Activated T-helper 1 cell treated with Interleukin-2 at 50 U/mL for 16 hours (primary cell): ENCODE measurements around the gene ZNF772.
A peak's percentile ranks its signal among the peaks of the same experiment; 100 is the strongest.
"Not testable (repeated sequence)": the region's sequence is repeated elsewhere in the genome, so short reads cannot be mapped to it uniquely, and the experiment has no call there.

ENCODE experiments used
- DNase-seq: peaks from one replicate; pipeline ENCODE4 v3.0.0-alpha.2; 2020; ENCODE audit warnings: low read depth

Gene ZNF772

GRCh38 chr19:57477191-57478008 is at the start of gene ZNF772:
ZNF772 (minus strand) TSS chr19:57477566; CDS start chr19:57477309, 257 bp downstream.
- DNase-seq: peak; percentile 77

- DNase-seq: not testable (repeated sequence)
Observed at GRCh38 chr19:57518021-57518420, 40.7 kb upstream of the ZNF772 start.

GRCh38 chr19:57515255-57515654 is 37.9 kb upstream of the ZNF772 start:
- DNase-seq: no peak

GRCh38 chr19:57512845-57513244 is 35.5 kb upstream of the ZNF772 start:
- DNase-seq: no peak

- no peak for DNase-seq
Observed at GRCh38 chr19:57511484-57511883, 34.1 kb upstream of the ZNF772 start.

GRCh38 chr19:57506163-57506562 is 28.8 kb upstream of the ZNF772 start:
- no peak for DNase-seq

- DNase-seq: not testable (repeated sequence)
Observed at GRCh38 chr19:57500400-57500799, 23.0 kb upstream of the ZNF772 start.

GRCh38 chr19:57499680-57500395 is 22.5 kb upstream of the ZNF772 start, which contains the start of gene ZNF773:
ZNF773 (plus strand) TSS chr19:57499938; CDS start chr19:57500081, 143 bp downstream.
- peak; percentile 94 for DNase-seq

- DNase-seq: not testable (repeated sequence)
Observed at GRCh38 chr19:57499332-57499679, 21.9 kb upstream of the ZNF772 start.

GRCh38 chr19:57488299-57488644 is 10.9 kb upstream of the ZNF772 start:
- not testable (repeated sequence) for DNase-seq

GRCh38 chr19:57487477-57488298 is 10.3 kb upstream of the ZNF772 start, which contains the start of gene ZNF419:
ZNF419 (plus strand) TSS chr19:57487750; CDS start chr19:57487951, 201 bp downstream.
- peak; percentile 91 for DNase-seq

- DNase-seq: no peak
Observed at GRCh38 chr19:57473646-57474045, 3.7 kb downstream of the ZNF772 start.

GRCh38 chr19:57466489-57466888 is 10.9 kb downstream of the ZNF772 start:
- no peak for DNase-seq

- DNase-seq: no peak
Observed at GRCh38 chr19:57465680-57466381, 11.5 kb downstream of the ZNF772 start.

GRCh38 chr19:57452307-57452706 is 25.1 kb downstream of the ZNF772 start:
- DNase-seq: no peak

GRCh38 chr19:57443121-57443696 is 34.2 kb downstream of the ZNF772 start:
- DNase-seq: no peak

- no peak for DNase-seq
Observed at GRCh38 chr19:57441979-57442752, 35.2 kb downstream of the ZNF772 start.

- DNase-seq: no peak
Observed at GRCh38 chr19:57438925-57439324, 38.4 kb downstream of the ZNF772 start.

- no peak for DNase-seq
Observed at GRCh38 chr19:57437931-57438330, 39.4 kb downstream of the ZNF772 start.

GRCh38 chr19:57436417-57436816 is 40.9 kb downstream of the ZNF772 start:
- DNase-seq: no peak
